Heart left ventricle (tissue), 13 donors: ENCODE data around the gene TAOK1.

ENCODE experiments used
- CTCF ChIP-seq, 12 donors: fragments of 200-600 bp; sonication (generic) in 4 of 12; IDR thresholded peaks; one replicate each; pipeline versions ENCODE4 v1.5.0 to v1.8.0; 2018 to 2022; ENCODE audit warnings: antibody characterized with exemption in 12 of 12, mild to moderate bottlenecking in 5 of 12
- POLR2A ChIP-seq, 2 donors: fragments of 450-650 bp; IDR thresholded peaks; one replicate each; pipeline ENCODE4 v1.6.1; 2017; ENCODE audit warnings: antibody characterized with exemption in 2 of 2, mild to moderate bottlenecking in 2 of 2, moderate library complexity in 2 of 2
- donor health status: ischemic (EF 13 %, LVEDD 7.1; RV severe dilation, severe dysfunction).
- donor health status: DM: no; HTN: yes; CAD: no.
- donor health status: DM: no; HTN: no; CAD: no.
- donor health status: ischemic (EF 25% LVEDD 6.9; RV normal size, moderate dysfunction).
- donor health status: ischemic (EF 25% LVEDD 5.7; RV mildly dilated, moderate dysfunction).
- donor health status: ischemic (EF 35%, LVEDD 5.7; RV mildly dilated, moderate dysfunction).
- donor health status: nonischemic (EF 11% LVEDD 7.7; RV severe dilation, severe dysfunction).
- donor health status: DM: yes; HTN: yes; CAD: no.
- donor health status: PGD.
- donor health status: ischemic (EF 29% LVEDD 5.4; RV normal size, mild dysfunction).
- donor health status: nonischemic (EF 23%, LVEDD 6.1; RV moderate dilation, normal function).

DNA sequence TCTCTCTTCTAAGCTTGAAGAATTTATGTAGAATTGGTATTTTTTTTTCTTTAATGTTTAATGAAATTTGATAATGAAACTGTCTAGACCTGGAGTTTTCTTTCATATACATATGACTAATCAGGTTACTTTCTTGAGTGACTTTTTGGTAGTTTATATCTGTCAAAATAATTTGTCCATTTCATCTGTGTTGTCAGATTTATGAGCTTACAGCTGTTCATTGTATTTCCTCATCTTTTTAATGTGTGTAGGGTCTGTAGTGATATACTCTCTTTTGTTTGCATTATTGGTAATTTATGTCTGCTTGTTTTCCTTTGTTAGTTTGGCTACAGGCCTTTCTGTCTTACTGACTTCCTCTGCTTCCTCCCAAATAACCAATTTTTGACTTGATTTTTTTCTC, 55.7 kb downstream of the TAOK1 start:
- no peak for TF ChIP-seq CTCF (IDR thresholded peaks at IDR 0.05)
- TF ChIP-seq POLR2A (IDR thresholded peaks at IDR 0.05), result no peak
